Muscle of leg (tissue), 11 donors: ENCODE measurements around the gene ALG8. TPM values are rescaled to one million over a fixed set of nuclear protein-coding genes. Genes with fewer than 3 reads are reported as not detected.

Source experiments
- DNase-seq: peaks from one replicate; pipeline ENCODE4 v3.0.0; 2013
- H3K27ac ChIP-seq: one replicate; pipeline ENCODE4 v1.5.1; 2013; ENCODE audit warnings: mild to moderate bottlenecking, low read length, control low read depth
- H3K27me3 ChIP-seq: one replicate; pipeline ENCODE4 v1.6.1; 2013; ENCODE audit warnings: low read length; ENCODE audit not compliant: control insufficient read depth, insufficient read depth
- H3K36me3 ChIP-seq: one replicate; pipeline ENCODE4 v1.6.1; 2013; ENCODE audit warnings: low read length; ENCODE audit not compliant: control insufficient read depth, insufficient read depth
- H3K4me1 ChIP-seq: one replicate; pipeline ENCODE4 v1.6.1; 2013; ENCODE audit warnings: low read length; ENCODE audit not compliant: control insufficient read depth, insufficient read depth
- H3K4me3 ChIP-seq: one replicate; pipeline ENCODE4 v1.5.1; 2013; ENCODE audit warnings: low read length, control low read depth
- H3K9me3 ChIP-seq: replicated peaks from 2 replicates; pipeline ENCODE4 v1.6.1; 2013; ENCODE audit warnings: low read depth, low read length; ENCODE audit not compliant: control insufficient read depth
- WGBS: methylation state at CpG from one replicate; pipeline ENCODE4 v1.1.5; 2013; ENCODE audit warnings: missing lambda C conversion rate; ENCODE audit not compliant: insufficient coverage; 5-methylcytosine and 5-hydroxymethylcytosine counted together
- polyA plus RNA-seq, 8 donors: library from polyadenylated mRNA; unstranded; fragments of 120-200 nt; gene quantifications; one replicate each; pipeline versions ENCODE4 v1.2.1 to v1.2.3, GENCODE V29; 2013; ENCODE audit warnings: inconsistent platforms in 1 of 8, low replicate concordance in 1 of 8; ENCODE audit not compliant: insufficient read length in 8 of 8, insufficient read depth in 1 of 8
- total RNA-seq: library from RNA; stranded (reverse); fragments of 120-200 nt; gene quantifications from one replicate; pipeline ENCODE4 v1.2.4, GENCODE V29; 2013

ALG8 gene
- total and polyA plus RNA-seq, 9 donors, result 21.1 to 30.7 (median 26.0) TPM

- H3K36me3 ChIP-seq, result no peaks in the 10 kb centered on the region
- H3K4me3 ChIP-seq, result no peak overlapping the region
- H3K4me1 ChIP-seq, result no peaks in the 10 kb centered on the region
- no peak for DNase-seq
- no peak overlapping the region for H3K27ac ChIP-seq
- no peaks in the 10 kb centered on the region for H3K9me3 ChIP-seq
- WGBS, result no CpG with 5 or more reads among the region's 2 CpGs
- H3K27me3 ChIP-seq, result no peaks in the 10 kb centered on the region
Measured at GRCh38 chr11:78161346-78161745, 21.9 kb upstream of the ALG8 start.

- Histone ChIP-seq H3K9me3 (no peaks in the 10 kb centered on the region), H3K36me3 (no peaks in the 10 kb centered on the region), H3K27ac (no peak overlapping the region), H3K4me1 (no peaks in the 10 kb centered on the region), H3K27me3 (no peaks in the 10 kb centered on the region), H3K4me3 (no peak overlapping the region)
- no CpG with 5 or more reads among the region's 1 CpG for WGBS
- no peak for DNase-seq
Measured at GRCh38 chr11:78160557-78160956, 21.1 kb upstream of the ALG8 start.

- DNase-seq, result no peak
- 81% methylated on average over 3 of the region's 6 CpGs for WGBS
- H3K9me3 ChIP-seq, result no peaks in the 10 kb centered on the region
- no peak overlapping the region for H3K4me3 ChIP-seq
- H3K4me1 ChIP-seq, result no peaks in the 10 kb centered on the region
- H3K36me3 ChIP-seq, result no peaks in the 10 kb centered on the region
- H3K27ac ChIP-seq, result no peak overlapping the region
- H3K27me3 ChIP-seq, result no peaks in the 10 kb centered on the region
Measured at GRCh38 chr11:78158987-78159652, 19.7 kb upstream of the ALG8 start.

- DNase-seq, result no peak
- H3K4me1 ChIP-seq, result no peaks in the 10 kb centered on the region
- no peak overlapping the region for H3K27ac ChIP-seq
- WGBS, result 34% methylated on average over 2 of the region's 6 CpGs
- H3K9me3 ChIP-seq, result no peaks in the 10 kb centered on the region
- no peaks in the 10 kb centered on the region for H3K27me3 ChIP-seq
- peaks cover under 1% of the 10 kb centered on the region for H3K36me3 ChIP-seq
- H3K4me3 ChIP-seq, result no peak overlapping the region
Measured at GRCh38 chr11:78156127-78156844, 16.9 kb upstream of the ALG8 start.

GRCh38 chr11:78151804-78152203, 12.4 kb upstream of the ALG8 start:
- Histone ChIP-seq H3K4me3 (no peak overlapping the region), H3K27me3 (no peaks in the 10 kb centered on the region), H3K9me3 (no peaks in the 10 kb centered on the region), H3K4me1 (no peaks in the 10 kb centered on the region), H3K36me3 (peaks cover 4% of the 10 kb centered on the region), H3K27ac (no peak overlapping the region)
- no peak for DNase-seq

- Histone ChIP-seq H3K4me3 (no peak overlapping the region), H3K4me1 (no peaks in the 10 kb centered on the region), H3K27me3 (no peaks in the 10 kb centered on the region), H3K9me3 (no peaks in the 10 kb centered on the region), H3K27ac (no peak overlapping the region), H3K36me3 (peaks cover 4% of the 10 kb centered on the region)
- DNase-seq, result no peak
Measured at GRCh38 chr11:78150754-78151153, 11.3 kb upstream of the ALG8 start.

- DNase-seq, result no peak
- 100% methylated on average over 1 of the region's 4 CpGs for WGBS
- Histone ChIP-seq H3K27ac (no peak overlapping the region), H3K9me3 (no peaks in the 10 kb centered on the region), H3K4me3 (no peak overlapping the region), H3K4me1 (no peaks in the 10 kb centered on the region), H3K27me3 (no peaks in the 10 kb centered on the region), H3K36me3 (peaks cover 4% of the 10 kb centered on the region)
Measured at GRCh38 chr11:78150346-78150745, 10.9 kb upstream of the ALG8 start.

GRCh38 chr11:78149646-78150045, 10.2 kb upstream of the ALG8 start:
- peaks cover 4% of the 10 kb centered on the region for H3K36me3 ChIP-seq
- H3K27ac ChIP-seq, result no peak overlapping the region
- no peak overlapping the region for H3K4me3 ChIP-seq
- peak; percentile 29 for DNase-seq
- no peaks in the 10 kb centered on the region for H3K4me1 ChIP-seq
- WGBS, result no CpG with 5 or more reads among the region's 1 CpG
- no peaks in the 10 kb centered on the region for H3K27me3 ChIP-seq
- H3K9me3 ChIP-seq, result no peaks in the 10 kb centered on the region

GRCh38 chr11:78147807-78148206, 8.4 kb upstream of the ALG8 start:
- Histone ChIP-seq H3K4me3 (no peak overlapping the region), H3K9me3 (no peaks in the 10 kb centered on the region), H3K36me3 (peaks cover 4% of the 10 kb centered on the region), H3K4me1 (no peaks in the 10 kb centered on the region), H3K27me3 (no peaks in the 10 kb centered on the region), H3K27ac (no peak overlapping the region)
- WGBS, result 83% methylated on average over 1 of the region's 2 CpGs
- no peak for DNase-seq

GRCh38 chr11:78145511-78146025, 6.1 kb upstream of the ALG8 start:
- no peak overlapping the region for H3K4me3 ChIP-seq
- H3K4me1 ChIP-seq, result peaks cover under 1% of the 10 kb centered on the region
- H3K9me3 ChIP-seq, result no peaks in the 10 kb centered on the region
- DNase-seq, result no peak
- WGBS, result 88% methylated on average over 1 of the region's 1 CpG
- no peaks in the 10 kb centered on the region for H3K27me3 ChIP-seq
- H3K36me3 ChIP-seq, result no peaks in the 10 kb centered on the region
- H3K27ac ChIP-seq, result no peak overlapping the region
